HUES64 (cell line): ENCODE measurements around the gene PRCC.

Source experiments
- H3K27ac ChIP-seq: 2 replicates; pipeline ENCODE4 v1.7.0; 2013; ENCODE audit warnings: low read depth, low read length, inconsistent platforms
- H3K27me3 ChIP-seq: 2 replicates; pipeline ENCODE4 v1.6.1; 2013; ENCODE audit warnings: mild to moderate bottlenecking, low read length; ENCODE audit not compliant: insufficient read depth
- H3K36me3 ChIP-seq: 2 replicates; pipeline ENCODE4 v1.6.1; 2013; ENCODE audit warnings: mild to moderate bottlenecking, low read length; ENCODE audit not compliant: insufficient read depth
- H3K4me1 ChIP-seq: 2 replicates; pipeline ENCODE4 v1.6.1; 2013; ENCODE audit warnings: mild to moderate bottlenecking, low read length, moderate library complexity; ENCODE audit not compliant: insufficient read depth
- H3K4me3 ChIP-seq: 2 replicates; pipeline ENCODE4 v1.5.1; 2013; ENCODE audit warnings: mild to moderate bottlenecking, low read length, moderate library complexity
- H3K9ac ChIP-seq: 2 replicates; pipeline ENCODE4 v1.6.1; 2013; ENCODE audit warnings: mild to moderate bottlenecking, low read depth, low read length
- H3K9me3 ChIP-seq: 2 replicates; pipeline ENCODE4 v1.6.1; 2013; ENCODE audit warnings: low read depth, low read length; ENCODE audit not compliant: insufficient read depth
- WGBS: fragments of 150-250, 120-280 bp; methylation state at CpG from one replicate; pipeline ENCODE4 v1.1.7; 2013; ENCODE audit warnings: missing lambda C conversion rate; 5-methylcytosine and 5-hydroxymethylcytosine counted together

Gene PRCC

GRCh38 chr1:156766298-156767100, 836 bp upstream of the PRCC start:
- H3K4me1 ChIP-seq: peaks cover 16% of the 10 kb centered on the region
- H3K27me3 ChIP-seq: no peaks in the 10 kb centered on the region
- WGBS: 41% methylated on average over 14 of the region's 14 CpGs
- H3K9ac ChIP-seq: peak overlapping the region; percentile 74
- no peaks in the 10 kb centered on the region for H3K9me3 ChIP-seq
- H3K27ac ChIP-seq: peak overlapping the region; percentile 54
- peaks cover 17% of the 10 kb centered on the region for H3K36me3 ChIP-seq
- H3K4me3 ChIP-seq: peak overlapping the region; percentile 84

- Histone ChIP-seq H3K27ac (peak overlapping the region; percentile 84), H3K4me1 (peaks cover 16% of the 10 kb centered on the region), H3K27me3 (no peaks in the 10 kb centered on the region), H3K9ac (peak overlapping the region; percentile 90), H3K36me3 (peaks cover 26% of the 10 kb centered on the region), H3K9me3 (no peaks in the 10 kb centered on the region), H3K4me3 (peak overlapping the region; percentile 84)
- WGBS: 1% methylated on average over 26 of the region's 31 CpGs
These were observed 707 bp downstream of the PRCC start for GRCh38 chr1:156767879-156768604.

- no peak overlapping the region for H3K27ac ChIP-seq
- peaks cover 16% of the 10 kb centered on the region for H3K4me1 ChIP-seq
- peak overlapping the region; percentile 90 for H3K9ac ChIP-seq
- 51% methylated on average over 8 of the region's 8 CpGs for WGBS
- peak overlapping the region; percentile 84 for H3K4me3 ChIP-seq
- no peaks in the 10 kb centered on the region for H3K27me3 ChIP-seq
- no peaks in the 10 kb centered on the region for H3K9me3 ChIP-seq
- H3K36me3 ChIP-seq: peaks cover 31% of the 10 kb centered on the region
These were observed 1.4 kb downstream of the PRCC start for GRCh38 chr1:156768610-156769295.

- no peak overlapping the region for H3K4me3 ChIP-seq
- H3K9me3 ChIP-seq: no peaks in the 10 kb centered on the region
- 93% methylated on average over 3 of the region's 3 CpGs for WGBS
- H3K27me3 ChIP-seq: no peaks in the 10 kb centered on the region
- H3K27ac ChIP-seq: no peak overlapping the region
- H3K36me3 ChIP-seq: peaks cover 32% of the 10 kb centered on the region
- no peak overlapping the region for H3K9ac ChIP-seq
- H3K4me1 ChIP-seq: peaks cover 10% of the 10 kb centered on the region
These were observed 4.9 kb downstream of the PRCC start for GRCh38 chr1:156772222-156772621.

- H3K4me1 ChIP-seq: peaks cover 10% of the 10 kb centered on the region
- peaks cover 32% of the 10 kb centered on the region for H3K36me3 ChIP-seq
- no peak overlapping the region for H3K4me3 ChIP-seq
- H3K27ac ChIP-seq: no peak overlapping the region
- H3K9me3 ChIP-seq: no peaks in the 10 kb centered on the region
- no peak overlapping the region for H3K9ac ChIP-seq
- 79% methylated on average over 9 of the region's 9 CpGs for WGBS
- no peaks in the 10 kb centered on the region for H3K27me3 ChIP-seq
These were observed 5.6 kb downstream of the PRCC start for GRCh38 chr1:156772728-156773497.

- H3K36me3 ChIP-seq: peaks cover 34% of the 10 kb centered on the region
These were observed 6.3 kb downstream of the PRCC start for GRCh38 chr1:156773607-156774006.

GRCh38 chr1:156775799-156776198, 8.5 kb downstream of the PRCC start:
- Histone ChIP-seq H3K4me3 (no peak overlapping the region), H3K27me3 (no peaks in the 10 kb centered on the region), H3K27ac (no peak overlapping the region), H3K4me1 (no peaks in the 10 kb centered on the region), H3K9ac (no peak overlapping the region), H3K9me3 (no peaks in the 10 kb centered on the region), H3K36me3 (peaks cover 24% of the 10 kb centered on the region)
- WGBS: 90% methylated on average over 4 of the region's 5 CpGs

More at GRCh38 chr1:156773607-156774006, 6.3 kb downstream of the PRCC start:
- 96% methylated on average over 3 of the region's 3 CpGs for WGBS
- Histone ChIP-seq H3K9me3 (no peaks in the 10 kb centered on the region), H3K27me3 (no peaks in the 10 kb centered on the region), H3K4me1 (peaks cover 7% of the 10 kb centered on the region), H3K9ac (no peak overlapping the region), H3K27ac (no peak overlapping the region), H3K4me3 (no peak overlapping the region)

GRCh38 chr1:156776942-156777341, 9.6 kb downstream of the PRCC start:
- Histone ChIP-seq H3K9ac (no peak overlapping the region), H3K4me3 (no peak overlapping the region), H3K27me3 (no peaks in the 10 kb centered on the region), H3K9me3 (no peaks in the 10 kb centered on the region), H3K4me1 (no peaks in the 10 kb centered on the region), H3K36me3 (peaks cover 25% of the 10 kb centered on the region), H3K27ac (no peak overlapping the region)
- 84% methylated on average over 4 of the region's 4 CpGs for WGBS

- WGBS: 76% methylated on average over 1 of the region's 1 CpG
- no peak overlapping the region for H3K4me3 ChIP-seq
- no peaks in the 10 kb centered on the region for H3K9me3 ChIP-seq
- peaks cover 25% of the 10 kb centered on the region for H3K36me3 ChIP-seq
- no peaks in the 10 kb centered on the region for H3K4me1 ChIP-seq
- no peak overlapping the region for H3K9ac ChIP-seq
- no peaks in the 10 kb centered on the region for H3K27me3 ChIP-seq
- no peak overlapping the region for H3K27ac ChIP-seq
These were observed 10.2 kb downstream of the PRCC start for GRCh38 chr1:156777573-156777972.

GRCh38 chr1:156781585-156782186, 14.4 kb downstream of the PRCC start:
- peaks cover 48% of the 10 kb centered on the region for H3K36me3 ChIP-seq
- H3K9ac ChIP-seq: no peak overlapping the region
- H3K4me3 ChIP-seq: no peak overlapping the region
- no peaks in the 10 kb centered on the region for H3K9me3 ChIP-seq
- no peaks in the 10 kb centered on the region for H3K4me1 ChIP-seq
- no peak overlapping the region for H3K27ac ChIP-seq
- H3K27me3 ChIP-seq: no peaks in the 10 kb centered on the region
